GM19455 (cell line): ENCODE measurements around the gene TEX51.

Source experiments
- ATAC-seq: cut with Tn5 transposase; IDR thresholded peaks from one replicate; pipeline ENCODE4 v1.9.1; 2021; ENCODE audit not compliant: unreplicated experiment

The TEX51 gene

GRCh38 chr2:126913329-126913728 is 14.6 kb downstream of the TEX51 start:
- no peak for ATAC-seq

- no peak for ATAC-seq
Observed at GRCh38 chr2:126913881-126914615, 15.4 kb downstream of the TEX51 start.

- ATAC-seq, result no peak
Observed at GRCh38 chr2:126914811-126915500, 16.3 kb downstream of the TEX51 start.

- no peak for ATAC-seq
Observed at GRCh38 chr2:126915903-126916302, 17.2 kb downstream of the TEX51 start.

- ATAC-seq, result no peak
Observed at GRCh38 chr2:126916744-126917143, 18.1 kb downstream of the TEX51 start.

- no peak for ATAC-seq
Observed at GRCh38 chr2:126921066-126921465, 22.4 kb downstream of the TEX51 start.

GRCh38 chr2:126930970-126931590 is 32.4 kb downstream of the TEX51 start:
- ATAC-seq, result no peak

GRCh38 chr2:126932529-126932928 is 33.8 kb downstream of the TEX51 start:
- ATAC-seq, result no peak

- ATAC-seq, result no peak
Observed at GRCh38 chr2:126932966-126933710, 34.4 kb downstream of the TEX51 start.

GRCh38 chr2:126933711-126934091 is 35.0 kb downstream of the TEX51 start:
- no peak for ATAC-seq

GRCh38 chr2:126934809-126935208 is 36.1 kb downstream of the TEX51 start:
- no peak for ATAC-seq

- ATAC-seq, result no peak
Observed at GRCh38 chr2:126935774-126936173, 37.1 kb downstream of the TEX51 start.

GRCh38 chr2:126936219-126936723 is 37.6 kb downstream of the TEX51 start:
- no peak for ATAC-seq

GRCh38 chr2:126940331-126940730 is 41.6 kb downstream of the TEX51 start:
- ATAC-seq, result no peak

- no peak for ATAC-seq
Observed at GRCh38 chr2:126942427-126943203, 43.9 kb downstream of the TEX51 start.

- ATAC-seq, result no peak
Observed at GRCh38 chr2:126943612-126944348, 45.1 kb downstream of the TEX51 start.

- ATAC-seq, result no peak
Observed at GRCh38 chr2:126945118-126945517, 46.4 kb downstream of the TEX51 start.

GRCh38 chr2:126946318-126947102 is 47.8 kb downstream of the TEX51 start:
- no peak for ATAC-seq

GRCh38 chr2:126947103-126947429 is 48.4 kb downstream of the TEX51 start:
- no peak for ATAC-seq
